ENCODE results near the gene MTMR11. TPM values are rescaled to one million over a fixed set of nuclear protein-coding genes. Genes with fewer than 3 reads are reported as not detected.

Gene MTMR11
- total and polyA plus RNA-seq, 9 of the 15 experiments (the other 6 are each of a cell fraction or from before 2014, with no cell fraction given) = 0.09 to 1.6 (median 0.51) TPM

DNA sequence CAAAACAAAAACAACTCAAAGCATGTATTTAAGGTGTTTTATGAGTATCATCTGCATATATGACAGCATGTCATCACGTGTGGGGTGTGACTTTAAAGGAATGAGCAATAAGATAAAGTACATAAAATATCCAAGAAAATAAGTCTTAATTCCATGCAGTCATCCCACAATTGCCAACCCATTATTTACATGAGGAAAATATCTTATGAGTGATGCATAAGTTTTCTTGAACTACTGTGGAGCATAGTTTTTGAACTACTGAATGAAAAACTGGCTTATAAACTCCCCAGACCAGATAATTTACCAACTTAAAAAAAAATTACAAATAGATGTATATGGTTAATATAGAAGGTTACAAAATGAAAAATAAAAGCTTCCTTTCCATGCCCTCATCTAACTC, 29.7 kb upstream of the MTMR11 start (continued):
- TF ChIP-seq POLR3G (IDR thresholded peaks at IDR 0.05; ENCODE audit: extremely low read depth, insufficient read length, insufficient replicate concordance) = no peak
- no peak for TF ChIP-seq ZNF696 (CRISPR knock-in tag; conservative IDR thresholded peaks at IDR 0.05)
- TF ChIP-seq ZNF224 (CRISPR knock-in tag; IDR thresholded peaks at IDR 0.05) = no peak
- TF ChIP-seq FOS (IDR thresholded peaks at IDR 0.05; ENCODE audit: extremely low read depth, insufficient read length) = no peak
- TF ChIP-seq, protein P1, sequence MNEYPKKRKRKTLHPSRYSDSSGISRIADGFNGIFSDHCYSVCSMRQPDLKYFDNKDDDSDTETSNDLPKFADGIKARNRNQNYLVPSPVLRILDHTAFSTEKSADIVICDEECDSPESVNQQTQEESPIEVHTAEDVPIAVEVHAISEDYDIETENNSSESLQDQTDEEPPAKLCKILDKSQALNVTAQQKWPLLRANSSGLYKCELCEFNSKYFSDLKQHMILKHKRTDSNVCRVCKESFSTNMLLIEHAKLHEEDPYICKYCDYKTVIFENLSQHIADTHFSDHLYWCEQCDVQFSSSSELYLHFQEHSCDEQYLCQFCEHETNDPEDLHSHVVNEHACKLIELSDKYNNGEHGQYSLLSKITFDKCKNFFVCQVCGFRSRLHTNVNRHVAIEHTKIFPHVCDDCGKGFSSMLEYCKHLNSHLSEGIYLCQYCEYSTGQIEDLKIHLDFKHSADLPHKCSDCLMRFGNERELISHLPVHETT (CRISPR knock-in tag; conservative IDR thresholded peaks at IDR 0.05 in 1 of 2, IDR thresholded peaks at IDR 0.05 in 1 of 2) = no peak

DNA sequence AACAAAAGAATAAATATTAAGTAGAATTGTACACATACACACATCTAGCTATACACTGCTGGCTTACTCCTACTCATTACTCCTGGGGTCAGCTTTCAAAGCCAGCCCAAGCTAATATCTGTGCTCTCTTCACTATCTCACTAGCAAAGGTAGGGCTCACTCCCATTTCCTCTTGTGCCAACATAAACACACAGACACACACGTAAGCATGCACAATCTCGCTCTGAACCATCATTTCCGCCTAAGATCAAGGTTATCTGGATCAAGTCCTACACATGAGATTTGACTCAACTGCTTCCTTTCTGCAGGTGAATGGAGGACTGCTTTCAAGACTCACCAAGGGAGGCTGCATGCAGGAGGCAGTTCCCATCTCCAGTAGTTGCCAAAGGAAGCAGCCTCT, 28.8 kb upstream of the MTMR11 start:
- ChIA-PET CTCF (ENCODE audit: low intra/inter-chr PET ratio) (no interaction called here), POLR2A (no interaction called here)
- Histone ChIP-seq H3K4me3 (no peak overlapping the region), H3K27me3 (ENCODE audit: control insufficient read depth in 2 of 2, insufficient read depth in 2 of 2, low read length in 2 of 2) (no peaks in the 10 kb centered on the region), H3K79me2 (ENCODE audit: control insufficient read depth, insufficient read depth, low read length) (no peaks in the 10 kb centered on the region; the same call in 2 of the 3 replicates), H3K36me3 (ENCODE audit: control insufficient read depth, insufficient read depth, low read length) (peaks cover 79% of the 10 kb centered on the region), H3K4me1 (replicated peaks in 1 of 2; ENCODE audit: control insufficient read depth in 2 of 2, insufficient read depth in 2 of 2, low read length in 2 of 2) (no peaks in the 10 kb centered on the region), H4K20me1 (replicated peaks; ENCODE audit: control insufficient read depth, insufficient read depth, low read length) (no peaks in the 10 kb centered on the region), H3K9me1 (ENCODE audit: control insufficient read depth, insufficient read depth, low read length) (no peaks in the 10 kb centered on the region), H3K9ac (ENCODE audit: insufficient read depth in 1 of 2, low read depth in 2 of 2, low read length in 2 of 2) (no peak overlapping the region), H2AFZ (ENCODE audit: low read depth, low read length) (no peak overlapping the region), H3K9me3 (replicated peaks; ENCODE audit: control insufficient read depth, insufficient read depth, low read depth, low read length) (no peaks in the 10 kb centered on the region), H3K4me2 (ENCODE audit: insufficient read depth, low read length) (no peak overlapping the region), H3K27ac (ENCODE audit: extremely low read depth, low read depth, low read length) (no peak overlapping the region)
- FAIRE-seq = no peak
- WGBS (ENCODE audit: insufficient coverage, low coverage, missing lambda C conversion rate) = 93% methylated on average over 3 of the region's 3 CpGs
- ATAC-seq = no peak
- no peak for DNase-seq (ENCODE audit: extremely low read depth in 1 of 4, low spot score in 3 of 4)
- in situ Hi-C loops (cut with MboI) (loop anchor here (5.0 kb wide), 1 partner anchor 82 kb away; no protein-coding TSS in a partner anchor), intact Hi-C loops (cut with micrococcal nuclease) (no loop called here)
- no TSS peak for BruUV-seq (replicated peaks)
- TF ChIP-seq NCOA4 (IDR thresholded peaks at IDR 0.05; ENCODE audit: partially characterized antibody) (no peak), TBP (optimal IDR thresholded peaks at IDR 0.05; ENCODE audit: low read depth, low read length) (no peak), FOXA1 (IDR thresholded peaks at IDR 0.05; ENCODE audit: borderline replicate concordance) (no peak), CXXC5 (CRISPR knock-in tag; IDR thresholded peaks at IDR 0.05) (no peak), ZNF133 (CRISPR knock-in tag; IDR thresholded peaks at IDR 0.05) (no peak), ATF1 (CRISPR knock-in tag; IDR thresholded peaks at IDR 0.05) (no peak), ATF1 (tag; IDR thresholded peaks at IDR 0.05) (no peak), KHSRP (IDR thresholded peaks at IDR 0.05) (no peak), ILF3 (IDR thresholded peaks at IDR 0.05; ENCODE audit: borderline replicate concordance) (no peak)
- TF ChIP-seq, protein P2, sequence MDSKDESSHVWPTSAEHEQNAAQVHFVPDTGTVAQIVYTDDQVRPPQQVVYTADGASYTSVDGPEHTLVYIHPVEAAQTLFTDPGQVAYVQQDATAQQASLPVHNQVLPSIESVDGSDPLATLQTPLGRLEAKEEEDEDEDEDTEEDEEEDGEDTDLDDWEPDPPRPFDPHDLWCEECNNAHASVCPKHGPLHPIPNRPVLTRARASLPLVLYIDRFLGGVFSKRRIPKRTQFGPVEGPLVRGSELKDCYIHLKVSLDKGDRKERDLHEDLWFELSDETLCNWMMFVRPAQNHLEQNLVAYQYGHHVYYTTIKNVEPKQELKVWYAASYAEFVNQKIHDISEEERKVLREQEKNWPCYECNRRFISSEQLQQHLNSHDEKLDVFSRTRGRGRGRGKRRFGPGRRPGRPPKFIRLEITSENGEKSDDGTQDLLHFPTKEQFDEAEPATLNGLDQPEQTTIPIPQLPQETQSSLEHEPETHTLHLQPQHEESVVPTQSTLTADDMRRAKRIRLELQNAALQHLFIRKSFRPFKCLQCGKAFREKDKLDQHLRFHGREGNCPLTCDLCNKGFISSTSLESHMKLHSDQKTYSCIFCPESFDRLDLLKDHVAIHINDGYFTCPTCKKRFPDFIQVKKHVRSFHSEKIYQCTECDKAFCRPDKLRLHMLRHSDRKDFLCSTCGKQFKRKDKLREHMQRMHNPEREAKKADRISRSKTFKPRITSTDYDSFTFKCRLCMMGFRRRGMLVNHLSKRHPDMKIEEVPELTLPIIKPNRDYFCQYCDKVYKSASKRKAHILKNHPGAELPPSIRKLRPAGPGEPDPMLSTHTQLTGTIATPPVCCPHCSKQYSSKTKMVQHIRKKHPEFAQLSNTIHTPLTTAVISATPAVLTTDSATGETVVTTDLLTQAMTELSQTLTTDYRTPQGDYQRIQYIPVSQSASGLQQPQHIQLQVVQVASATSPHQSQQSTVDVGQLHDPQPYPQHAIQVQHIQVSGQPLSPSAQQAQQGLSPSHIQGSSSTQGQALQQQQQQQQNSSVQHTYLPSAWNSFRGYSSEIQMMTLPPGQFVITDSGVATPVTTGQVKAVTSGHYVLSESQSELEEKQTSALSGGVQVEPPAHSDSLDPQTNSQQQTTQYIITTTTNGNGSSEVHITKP (IDR thresholded peaks at IDR 0.05; ENCODE audit: partially characterized antibody) = no peak
- TF ChIP-seq, protein P3, sequence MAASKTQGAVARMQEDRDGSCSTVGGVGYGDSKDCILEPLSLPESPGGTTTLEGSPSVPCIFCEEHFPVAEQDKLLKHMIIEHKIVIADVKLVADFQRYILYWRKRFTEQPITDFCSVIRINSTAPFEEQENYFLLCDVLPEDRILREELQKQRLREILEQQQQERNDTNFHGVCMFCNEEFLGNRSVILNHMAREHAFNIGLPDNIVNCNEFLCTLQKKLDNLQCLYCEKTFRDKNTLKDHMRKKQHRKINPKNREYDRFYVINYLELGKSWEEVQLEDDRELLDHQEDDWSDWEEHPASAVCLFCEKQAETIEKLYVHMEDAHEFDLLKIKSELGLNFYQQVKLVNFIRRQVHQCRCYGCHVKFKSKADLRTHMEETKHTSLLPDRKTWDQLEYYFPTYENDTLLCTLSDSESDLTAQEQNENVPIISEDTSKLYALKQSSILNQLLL (CRISPR knock-in tag; IDR thresholded peaks at IDR 0.05; ENCODE audit: borderline replicate concordance) = no peak

All from K562 (cell line).